NCI-H187 (cell line): ENCODE data around the gene SLC25A42.
"Not testable (repeated sequence)": the region's sequence is repeated elsewhere in the genome, so short reads cannot be mapped to it uniquely, and the experiment has no call there.

Experiments
- DNase-seq, 2 experiments: peaks; one replicate each; lab custom pipeline; 2025; lab: John Stamatoyannopoulos, UW

SLC25A42 gene

GRCh38 chr19:19063183-19064097 lies at the start of gene SLC25A42:
TSS of gene SLC25A42 (plus strand) at chr19:19063994. CDS start at chr19:19096125, 32,131 bp downstream.
- DNase-seq, result peak; percentile 94

- no peak for DNase-seq
These were observed 42.7 kb upstream of the SLC25A42 start for GRCh38 chr19:19021115-19021514.

- no peak for DNase-seq
These were observed 41.3 kb upstream of the SLC25A42 start for GRCh38 chr19:19022380-19022961.

- DNase-seq, result not testable (repeated sequence)
These were observed 40.4 kb upstream of the SLC25A42 start for GRCh38 chr19:19023376-19023775.

- DNase-seq, result no peak
These were observed 37.9 kb upstream of the SLC25A42 start for GRCh38 chr19:19025861-19026260.

- DNase-seq, result no peak
These were observed 37.4 kb upstream of the SLC25A42 start for GRCh38 chr19:19026299-19026971.

- no peak for DNase-seq
These were observed 36.6 kb upstream of the SLC25A42 start for GRCh38 chr19:19027228-19027627.

GRCh38 chr19:19028526-19028925 lies 35.3 kb upstream of the SLC25A42 start:
- DNase-seq, result no peak

- no peak for DNase-seq
These were observed 31.9 kb upstream of the SLC25A42 start for GRCh38 chr19:19031891-19032290.

GRCh38 chr19:19032420-19033175 lies 31.2 kb upstream of the SLC25A42 start:
- DNase-seq, result peak; percentile 17 to 39

GRCh38 chr19:19033176-19033425 lies 30.7 kb upstream of the SLC25A42 start:
- no peak for DNase-seq

- peak; percentile 45 to 71 for DNase-seq
These were observed 30.2 kb upstream of the SLC25A42 start, which contains the start of the genes ARMC6 and SUGP2 for GRCh38 chr19:19033426-19034203. TSS of gene ARMC6 (plus strand) at chr19:19033603. CDS start at chr19:19034210, 607 bp downstream. TSS of gene SUGP2 (minus strand) at chr19:19033517. CDS start at chr19:19031071, 2,446 bp downstream.

GRCh38 chr19:19034204-19034624 lies 29.6 kb upstream of the SLC25A42 start:
- DNase-seq, result peak in 1 of 2 experiments; percentile 15

GRCh38 chr19:19039901-19040300 lies 23.9 kb upstream of the SLC25A42 start:
- no peak for DNase-seq

GRCh38 chr19:19040417-19040816 lies 23.4 kb upstream of the SLC25A42 start:
- no peak for DNase-seq

- DNase-seq, result no peak
These were observed 21.0 kb upstream of the SLC25A42 start for GRCh38 chr19:19042732-19043280.

- no peak for DNase-seq
These were observed 20.3 kb upstream of the SLC25A42 start for GRCh38 chr19:19043481-19043880.

- no peak for DNase-seq
These were observed 19.9 kb upstream of the SLC25A42 start for GRCh38 chr19:19043881-19044280.

GRCh38 chr19:19049406-19049805 lies 14.4 kb upstream of the SLC25A42 start:
- no peak for DNase-seq

- no peak for DNase-seq
These were observed 13.7 kb upstream of the SLC25A42 start for GRCh38 chr19:19050104-19050503.

GRCh38 chr19:19050731-19051130 lies 13.1 kb upstream of the SLC25A42 start:
- DNase-seq, result no peak
